ENCODE results near the gene STXBP5.
"Not testable (repeated sequence)": the region's sequence is repeated elsewhere in the genome, so short reads cannot be mapped to it uniquely, and the experiment has no call there.

The STXBP5 gene

DNA sequence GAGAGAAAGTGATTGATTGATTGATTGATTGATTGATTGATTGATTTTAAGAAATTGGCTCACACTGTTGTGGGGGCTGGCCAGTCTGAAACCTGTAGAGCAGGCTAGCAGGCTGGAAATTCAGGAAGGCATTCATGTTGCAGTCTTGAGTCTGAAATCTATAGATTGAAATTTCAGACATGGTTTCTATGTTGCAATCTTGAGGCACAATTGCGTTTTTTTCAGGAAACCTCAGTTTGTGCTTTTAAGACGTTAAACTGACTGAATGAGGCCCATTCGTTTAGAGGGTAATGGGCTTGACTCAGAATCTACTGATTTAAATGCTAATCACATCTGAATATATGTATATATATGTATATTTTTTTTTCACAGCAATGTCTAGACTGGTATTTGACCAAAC, 106.3 kb downstream of the STXBP5 start:
- DNase-seq, result no peak

DNA sequence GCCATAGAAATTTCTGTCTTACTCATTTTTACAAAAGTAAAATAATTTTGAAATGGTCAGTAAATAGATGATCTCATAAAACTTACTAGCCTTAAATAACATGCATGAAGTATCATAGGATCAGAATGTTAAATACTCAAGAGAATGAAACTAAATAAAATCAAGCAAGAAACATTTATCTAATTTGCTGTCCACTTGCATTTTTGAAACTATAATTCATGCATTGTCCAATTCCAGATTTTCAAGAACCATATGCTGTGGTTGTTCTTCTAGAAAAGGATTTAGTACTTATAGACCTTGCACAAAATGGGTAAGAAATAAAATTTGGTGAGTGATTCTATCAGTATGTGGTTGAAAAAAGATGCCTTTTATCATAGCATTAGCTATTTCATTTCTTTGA, 107.0 kb downstream of the STXBP5 start:
- DNase-seq, result no peak

DNA sequence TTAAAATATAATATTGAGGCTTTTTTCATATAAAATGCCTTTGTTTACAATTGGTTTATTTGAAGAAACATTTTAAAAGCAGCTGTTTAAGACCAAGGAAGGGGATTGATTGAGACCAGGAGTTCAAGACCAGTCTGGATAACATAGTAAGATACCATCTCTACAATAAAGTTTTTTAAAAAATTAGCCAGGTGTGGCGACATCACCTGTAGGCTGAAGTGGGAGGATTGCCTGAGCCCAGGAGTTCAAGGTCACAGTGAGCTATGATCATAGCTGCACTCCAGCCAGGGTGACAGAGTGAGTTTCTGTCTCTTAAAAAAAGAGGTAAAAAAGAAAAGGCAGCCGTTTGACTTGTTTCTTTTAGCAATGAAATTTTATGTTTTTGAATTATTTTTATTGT, 117.0 kb downstream of the STXBP5 start:
- DNase-seq, result no peak

DNA sequence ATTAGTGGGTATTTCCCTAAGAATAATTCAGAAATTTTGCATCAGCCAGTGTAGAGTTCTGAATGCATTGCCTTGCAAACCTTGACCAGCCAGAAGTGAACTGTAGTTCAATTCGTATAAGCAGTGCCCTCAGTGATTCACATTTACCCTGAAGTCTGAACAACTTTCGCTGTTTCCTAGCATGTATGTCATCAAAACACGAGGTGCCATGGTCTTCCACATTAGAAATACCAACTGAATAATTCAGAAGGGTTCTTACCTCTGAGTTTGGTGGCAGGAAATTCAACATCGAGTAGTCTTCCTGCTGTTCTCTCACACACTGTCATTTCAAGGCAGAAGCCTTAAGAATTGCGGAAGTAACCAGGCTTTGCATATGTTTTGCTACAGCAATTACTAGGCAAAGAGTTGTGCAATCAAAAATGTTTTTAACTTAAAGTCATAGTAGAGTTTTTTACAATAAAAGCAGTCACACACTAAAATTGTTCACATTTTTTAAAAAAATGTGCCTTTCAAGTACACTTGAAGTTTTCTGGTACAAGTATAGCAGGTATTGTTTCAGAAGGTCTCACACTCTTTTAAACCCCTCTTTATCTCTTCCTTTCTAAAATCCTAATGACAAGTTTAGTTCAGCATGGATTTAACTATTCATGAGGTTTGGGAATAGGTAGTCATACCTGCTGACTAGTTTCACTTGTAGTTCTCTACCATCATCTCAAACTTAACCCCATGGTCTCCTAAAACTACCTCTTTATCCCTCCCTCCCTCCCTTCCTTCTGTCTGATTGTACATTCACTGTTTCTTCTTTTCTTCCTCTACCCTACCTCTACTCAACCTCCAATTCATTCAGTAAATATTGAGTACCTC, 118.3 kb downstream of the STXBP5 start:
- no peak for DNase-seq

DNA sequence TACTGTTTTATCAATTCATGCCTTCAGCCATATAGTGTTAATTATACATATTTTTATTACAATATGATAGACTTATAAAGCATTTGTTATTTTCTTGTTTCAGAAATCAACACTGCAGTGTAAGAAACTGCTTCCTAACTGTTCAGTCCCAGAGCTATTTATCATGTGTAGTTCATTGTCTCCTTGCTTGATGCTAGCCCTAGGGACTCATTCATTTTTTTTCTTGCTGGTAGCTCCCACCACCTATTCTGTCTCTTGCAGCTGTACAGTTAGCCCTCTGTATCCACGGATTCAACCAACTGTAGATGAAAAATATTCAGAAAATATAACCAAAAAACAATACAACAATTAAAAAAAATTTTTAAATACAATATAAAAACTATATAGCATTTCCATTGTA, 121.3 kb downstream of the STXBP5 start:
- DNase-seq, result no peak

DNA sequence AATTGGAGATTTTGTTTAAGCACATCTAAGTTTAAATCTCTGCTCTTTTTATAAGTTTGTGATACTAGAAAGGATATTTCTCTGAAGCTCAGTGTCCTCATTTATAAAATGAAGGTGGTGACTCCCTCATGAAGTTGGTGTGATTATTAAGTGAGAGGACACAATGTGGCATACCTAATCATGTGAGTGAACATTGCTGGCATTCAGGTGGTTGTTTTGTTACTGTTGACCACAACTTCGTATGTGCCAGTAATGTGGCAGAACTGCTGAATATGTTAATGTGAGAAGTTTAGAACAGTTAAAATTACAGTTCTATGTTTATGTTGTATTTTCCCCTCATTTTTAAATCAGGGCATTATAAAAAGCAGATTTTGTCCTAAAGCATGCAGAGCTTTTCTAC, 127.2 kb downstream of the STXBP5 start:
- DNase-seq, result no peak

DNA sequence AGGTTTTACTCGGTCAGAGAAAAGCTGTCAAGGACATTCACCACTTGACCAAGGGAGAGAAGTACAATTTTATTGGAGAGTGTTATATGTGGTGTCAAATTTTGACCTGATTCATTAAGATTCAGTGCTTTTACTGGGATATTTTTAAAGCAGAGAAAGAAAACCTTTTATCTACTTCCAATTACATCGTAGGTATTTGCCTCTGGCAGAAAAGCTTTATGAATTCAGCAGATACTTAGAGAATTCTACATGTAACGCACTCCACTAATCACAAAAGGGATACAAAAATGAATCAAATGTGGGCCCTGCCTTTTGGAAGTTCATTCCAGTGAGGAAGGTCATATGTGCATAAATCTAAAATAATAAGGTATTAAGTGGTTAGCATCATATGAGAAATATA, 133.7 kb downstream of the STXBP5 start:
- no peak for DNase-seq

DNA sequence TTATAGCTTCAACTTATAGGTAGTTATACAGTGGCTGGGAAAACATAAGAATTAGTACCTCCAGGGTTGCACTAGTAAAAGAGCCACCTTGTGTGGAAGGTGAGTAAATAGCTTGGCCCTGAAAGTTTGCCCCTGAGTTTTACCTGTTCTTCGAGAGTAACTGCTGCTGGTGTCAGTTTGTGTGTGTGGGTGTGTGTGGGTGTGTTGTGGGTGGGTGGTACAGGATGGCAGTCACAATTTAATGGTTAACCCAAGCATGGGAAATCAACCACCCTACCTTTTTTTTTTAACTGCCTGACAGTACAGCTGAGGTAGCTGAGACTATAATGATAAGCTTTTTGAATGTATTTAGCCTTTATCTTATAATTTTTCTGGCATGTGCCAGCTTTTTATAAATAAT, 137.3 kb downstream of the STXBP5 start:
- no peak for DNase-seq

DNA sequence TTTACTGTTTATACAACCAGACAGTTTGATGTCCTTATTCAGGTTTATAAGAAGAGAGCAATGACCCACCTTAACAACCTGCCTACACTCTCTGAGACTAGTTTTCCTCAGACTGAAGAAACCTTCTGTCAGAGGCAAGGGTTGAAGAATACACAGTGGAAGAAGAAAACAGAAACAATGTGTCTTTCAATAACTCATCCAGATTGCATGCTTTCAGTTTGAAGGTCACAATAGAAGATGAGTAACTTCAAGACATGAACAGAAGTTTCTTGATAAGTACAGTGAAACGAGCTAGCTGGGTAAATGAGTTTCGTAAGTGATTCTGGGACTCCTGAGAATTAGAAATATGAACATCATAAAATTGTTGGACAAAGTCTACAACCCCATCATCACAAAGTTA, 141.7 kb downstream of the STXBP5 start:
- no peak for DNase-seq

DNA sequence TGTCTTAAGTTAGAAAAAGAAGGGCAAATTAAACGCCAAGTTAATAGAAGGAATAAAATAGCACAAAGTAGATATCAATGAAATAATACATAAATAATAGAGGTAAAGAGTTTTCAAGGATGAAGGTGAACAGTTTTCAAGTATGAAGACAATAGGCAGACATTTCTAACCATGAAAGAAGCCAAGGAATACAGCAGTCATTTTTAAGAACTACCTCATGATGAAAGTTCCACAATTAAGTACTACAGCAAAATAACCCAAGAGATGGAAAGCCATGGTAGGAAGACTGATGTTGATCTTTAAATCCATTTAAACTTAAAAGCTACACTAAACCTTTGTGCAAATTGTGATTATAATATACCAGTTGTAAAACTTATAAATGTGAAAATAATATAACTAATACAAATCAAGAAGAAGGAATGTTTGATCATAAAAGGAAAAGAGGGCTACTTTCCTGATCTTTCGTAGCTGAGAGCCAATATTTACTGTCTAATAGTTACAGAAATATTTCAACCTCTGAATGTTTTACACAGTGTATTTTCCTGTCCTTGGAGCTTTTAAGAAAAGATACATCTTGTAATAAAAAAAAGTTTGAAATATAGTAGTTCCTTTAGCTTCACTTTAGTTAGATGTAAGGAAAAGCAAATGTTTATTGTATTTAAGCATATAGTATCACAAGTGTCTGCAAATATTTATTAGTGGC, 143.1 kb downstream of the STXBP5 start:
- DNase-seq, result no peak

DNA sequence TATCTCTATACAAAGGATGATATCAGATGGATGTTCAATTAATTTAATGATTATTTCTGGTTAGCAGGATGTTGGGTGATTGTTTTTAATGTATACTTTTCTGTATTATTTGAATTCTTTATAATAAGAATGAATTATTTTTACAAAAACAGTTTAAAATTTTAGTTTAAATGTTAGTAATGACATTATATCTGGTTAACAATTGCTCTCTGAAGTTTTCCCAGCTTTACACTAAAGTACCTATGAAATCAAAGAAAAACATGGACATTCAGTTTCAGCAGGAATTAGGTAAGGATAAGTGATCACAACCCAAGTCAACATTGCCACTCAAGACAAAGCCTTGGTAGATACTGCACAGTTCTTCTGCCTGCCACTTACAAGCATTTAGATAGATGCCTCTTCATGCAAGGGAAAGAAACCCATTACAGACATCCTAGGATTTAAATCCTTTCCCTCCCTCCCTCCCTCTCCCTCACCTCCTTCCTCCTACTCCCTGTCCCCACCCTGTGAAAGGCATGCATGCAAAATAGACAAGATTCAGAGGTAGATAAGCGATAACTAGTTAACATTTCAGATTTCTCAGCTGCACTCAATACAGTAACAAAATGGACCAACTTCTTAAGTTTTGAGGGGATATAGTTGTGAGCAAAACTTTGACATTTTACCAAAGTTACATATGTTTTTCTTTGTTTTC, 143.8 kb downstream of the STXBP5 start:
- no peak for DNase-seq

DNA sequence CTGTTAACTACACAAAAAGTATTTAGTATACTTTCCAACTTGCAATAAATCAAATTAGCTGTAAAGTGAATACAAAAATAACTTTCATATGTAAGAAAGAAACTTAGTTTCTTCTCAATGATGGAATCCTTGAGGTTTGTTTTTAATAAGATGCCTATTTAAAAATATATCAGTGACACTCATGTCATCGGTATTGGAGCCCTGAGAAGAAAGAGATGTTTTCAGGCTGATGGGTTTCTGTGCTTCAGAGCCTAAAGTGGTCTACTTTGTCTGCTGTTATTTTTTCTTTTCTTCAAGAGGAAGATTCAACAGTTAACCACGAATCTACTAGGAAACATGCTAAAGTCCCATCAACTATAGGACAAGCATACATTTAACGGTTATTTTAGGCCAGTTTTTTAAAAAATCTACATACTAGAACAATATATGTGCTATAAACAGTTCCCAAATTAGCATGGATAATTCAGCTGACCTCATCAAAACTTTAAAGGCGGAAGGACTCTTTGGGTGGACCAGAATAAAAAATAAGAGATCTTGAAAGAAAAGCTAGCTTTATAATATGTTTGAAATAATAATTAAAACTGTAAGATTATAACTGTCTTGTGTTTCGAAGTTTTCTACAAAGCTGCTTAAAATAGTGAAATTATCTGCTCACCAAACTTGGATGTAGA, 157.2 kb downstream of the STXBP5 start:
- DNase-seq, result no peak

DNA sequence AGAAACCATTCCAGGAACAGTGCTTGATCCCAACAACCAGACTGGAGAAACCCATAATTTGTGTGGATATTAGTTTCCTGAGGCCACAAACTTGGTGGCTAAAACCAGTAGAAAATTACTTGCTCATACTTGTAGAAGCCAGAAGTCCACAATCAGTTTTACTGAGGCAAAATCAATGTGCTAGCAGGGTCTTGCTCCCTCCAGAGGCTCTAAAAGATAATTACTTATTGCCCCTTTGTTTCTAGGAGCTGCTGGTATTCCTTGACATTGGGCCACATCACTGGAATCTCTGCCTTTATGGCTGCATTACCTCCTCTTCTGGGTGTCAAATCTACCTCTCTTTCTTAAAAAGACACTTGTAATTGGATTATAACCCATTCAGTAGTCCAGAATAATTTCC, 162.1 kb downstream of the STXBP5 start:
- no peak for DNase-seq

DNA sequence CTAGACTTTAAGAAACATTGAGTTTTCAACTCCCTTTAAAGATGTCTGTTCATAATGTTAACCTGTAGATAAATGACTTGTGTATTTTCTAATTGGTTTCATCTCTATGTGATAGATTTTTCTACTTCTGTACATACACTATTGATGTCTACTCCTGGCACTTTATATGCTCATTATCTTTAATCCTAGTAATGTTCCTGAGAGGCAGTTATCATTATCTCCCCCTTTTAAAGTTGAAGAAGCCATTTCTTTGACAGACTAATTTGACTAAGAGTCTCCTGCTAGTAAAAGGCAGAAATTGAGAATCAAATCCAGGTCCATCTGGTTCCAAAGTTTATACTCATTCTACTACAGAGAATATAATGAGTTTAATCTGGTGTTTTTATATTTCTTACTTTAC, 167.1 kb downstream of the STXBP5 start:
- DNase-seq, result no peak

DNA sequence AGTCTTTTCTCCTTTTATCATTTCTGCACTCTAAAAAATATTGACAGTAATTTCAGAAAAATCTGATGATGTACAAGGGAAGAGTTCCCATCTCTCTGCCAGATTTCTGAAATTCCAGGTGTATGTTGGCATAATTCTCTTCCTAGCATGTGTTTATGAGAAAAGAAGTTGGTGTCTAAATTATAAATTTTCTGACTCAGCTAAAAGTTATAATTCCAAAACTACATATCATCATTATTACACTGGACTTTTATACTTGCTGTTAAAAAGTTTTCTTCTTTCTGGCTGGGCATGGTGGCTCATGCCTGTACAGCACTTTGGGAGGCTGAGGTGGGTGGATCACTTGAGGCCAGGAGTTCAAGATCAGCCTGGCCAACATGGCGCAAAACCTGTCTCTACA, 168.6 kb downstream of the STXBP5 start:
- DNase-seq, result no peak

DNA sequence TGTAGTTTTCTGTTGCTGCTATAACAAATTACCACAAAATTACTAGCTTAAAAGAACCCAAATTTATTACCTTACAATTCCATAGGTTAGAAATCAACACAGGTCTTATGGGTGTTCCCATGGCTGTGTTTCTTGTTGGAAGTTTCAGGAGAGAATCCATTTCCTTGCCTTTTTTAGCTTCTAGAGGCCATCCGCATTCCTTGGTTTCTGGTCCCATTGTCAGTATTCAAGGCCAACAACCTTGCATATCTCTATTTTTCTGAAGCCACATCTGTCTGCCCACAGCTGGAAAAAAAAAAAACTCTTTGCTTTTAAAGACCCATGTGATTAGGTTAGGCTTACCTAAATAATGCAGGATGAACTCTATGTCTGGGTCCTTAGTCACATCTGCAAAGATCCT, 174.6 kb downstream of the STXBP5 start:
- no peak for DNase-seq

DNA sequence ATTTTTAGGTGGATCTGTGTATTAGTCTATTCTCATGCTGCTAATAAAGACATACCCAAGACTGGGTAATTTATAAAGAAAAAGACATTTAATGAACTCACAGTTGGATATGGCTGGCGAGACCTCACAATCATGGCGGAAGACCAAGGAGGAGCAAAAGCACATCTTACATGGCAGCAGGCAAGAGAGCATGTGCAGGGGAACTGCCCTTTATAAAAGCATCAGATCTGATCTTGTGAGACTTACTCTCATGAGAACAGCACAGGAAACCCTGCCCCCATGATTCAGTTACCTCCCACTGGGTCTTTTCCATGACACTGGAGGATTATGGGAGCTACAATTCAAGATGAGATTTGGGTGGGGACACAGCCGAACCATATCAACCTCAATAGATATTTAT, 176.6 kb downstream of the STXBP5 start:
- not testable (repeated sequence) for DNase-seq

DNA sequence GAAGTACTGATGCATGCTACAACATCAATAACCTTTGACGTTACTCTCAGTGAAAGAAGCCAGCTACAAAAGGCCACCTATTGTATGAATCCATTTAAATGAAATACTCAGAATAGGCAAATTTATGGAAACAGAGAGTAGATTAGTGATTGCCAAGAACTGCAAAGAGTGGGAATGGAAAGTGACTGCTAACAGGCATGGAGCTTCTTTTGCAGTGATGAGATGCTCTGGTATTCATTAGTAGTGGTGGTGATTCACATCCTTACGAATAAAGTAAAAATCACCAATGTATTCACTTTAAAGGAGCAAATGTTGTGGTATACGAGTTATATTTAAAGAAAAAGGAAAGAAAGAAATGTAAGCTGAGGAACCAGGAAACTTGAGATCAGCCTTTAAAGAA, 177.5 kb downstream of the STXBP5 start:
- DNase-seq, result no peak

DNA sequence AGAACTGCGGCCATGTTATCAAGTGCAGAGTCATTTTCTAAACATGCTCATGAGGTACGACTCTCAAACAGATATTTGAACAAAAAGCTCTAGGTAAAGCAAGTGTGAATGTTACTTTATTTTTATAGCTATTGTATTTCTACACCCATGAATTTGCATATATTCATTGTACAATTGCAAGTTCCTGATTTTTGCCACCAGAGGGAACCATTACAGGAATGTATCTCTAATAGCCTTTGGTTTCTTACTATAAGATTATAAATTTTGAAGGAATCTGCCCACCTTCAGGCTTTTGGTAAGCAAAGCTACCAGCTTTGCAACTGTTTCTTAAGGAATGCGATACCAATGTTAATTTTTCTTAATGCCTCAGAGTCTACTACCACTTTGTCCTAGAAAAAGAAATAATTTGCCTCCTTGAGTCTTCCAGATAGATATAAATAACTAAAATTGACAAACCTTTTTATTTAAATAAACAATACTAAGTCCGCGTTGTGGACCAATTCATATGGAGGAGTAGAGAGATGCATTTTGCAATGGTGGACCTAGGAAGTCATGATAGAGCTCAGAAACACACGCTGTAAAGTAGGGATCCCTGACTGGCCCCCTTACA, 178.8 kb downstream of the STXBP5 start:
- no peak for DNase-seq

DNA sequence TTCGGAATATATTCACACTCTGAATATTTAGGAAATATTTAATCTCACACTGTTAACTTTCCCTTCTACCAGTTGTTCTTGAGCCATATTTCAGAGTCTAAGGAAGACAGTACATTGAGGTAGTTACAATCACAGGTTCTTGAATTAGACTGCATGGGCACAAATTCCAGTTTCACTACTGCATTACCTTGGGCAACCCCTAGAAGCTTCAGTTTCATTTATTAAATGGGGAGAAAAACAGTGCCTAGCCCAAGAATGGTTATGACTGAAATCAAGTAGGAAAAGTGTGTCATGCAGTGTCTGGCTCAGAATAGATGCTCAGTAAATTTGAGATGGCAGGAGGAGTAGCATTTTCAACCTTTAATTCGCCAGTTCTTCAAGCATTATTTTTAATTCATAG, 179.8 kb downstream of the STXBP5 start:
- no peak for DNase-seq

DNA sequence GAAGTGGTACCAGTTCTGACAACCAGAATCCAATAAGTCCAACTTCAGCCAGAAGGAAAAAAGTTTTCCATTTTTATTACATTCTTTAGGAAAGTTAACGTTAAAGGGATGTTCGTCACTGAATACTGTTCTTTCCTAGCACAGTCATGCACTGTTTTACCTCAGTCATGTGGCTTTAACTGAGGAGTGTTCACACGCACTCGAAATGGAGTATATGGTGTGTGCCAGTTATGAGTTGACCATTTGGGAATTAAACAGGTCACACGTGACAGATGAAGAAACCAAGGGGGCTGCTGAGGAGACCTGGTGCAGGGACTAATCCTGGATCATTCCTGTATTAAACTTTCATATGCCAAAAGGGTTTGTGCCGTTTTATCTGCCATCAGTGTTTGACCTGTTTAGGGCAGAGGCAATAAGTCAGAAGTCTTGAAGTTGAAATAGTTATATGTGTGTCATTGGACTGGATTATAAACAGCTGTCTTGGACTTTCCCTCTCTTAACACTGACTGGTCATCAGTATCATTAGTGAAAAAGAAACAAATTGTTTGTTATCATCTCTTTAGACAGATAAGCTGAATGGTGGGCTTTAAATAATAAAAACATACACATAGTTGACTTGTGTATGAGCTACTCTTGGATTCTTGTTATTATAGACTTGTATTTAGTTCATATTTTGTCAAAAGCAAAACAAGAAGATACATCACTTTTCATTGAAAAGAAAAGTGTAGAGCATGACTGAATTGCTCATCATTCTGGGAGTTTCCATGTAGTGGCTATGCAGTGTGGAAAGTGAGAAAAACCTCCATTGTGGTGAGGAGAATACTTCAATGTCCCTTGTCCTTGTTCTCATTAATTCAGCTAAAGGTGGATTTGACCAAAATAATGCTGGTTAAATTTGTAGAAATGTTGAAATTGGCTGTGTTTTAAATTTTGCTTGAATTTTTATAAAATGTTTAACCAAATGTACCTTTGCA, 180.8 kb downstream of the STXBP5 start:
- no peak for DNase-seq

DNA sequence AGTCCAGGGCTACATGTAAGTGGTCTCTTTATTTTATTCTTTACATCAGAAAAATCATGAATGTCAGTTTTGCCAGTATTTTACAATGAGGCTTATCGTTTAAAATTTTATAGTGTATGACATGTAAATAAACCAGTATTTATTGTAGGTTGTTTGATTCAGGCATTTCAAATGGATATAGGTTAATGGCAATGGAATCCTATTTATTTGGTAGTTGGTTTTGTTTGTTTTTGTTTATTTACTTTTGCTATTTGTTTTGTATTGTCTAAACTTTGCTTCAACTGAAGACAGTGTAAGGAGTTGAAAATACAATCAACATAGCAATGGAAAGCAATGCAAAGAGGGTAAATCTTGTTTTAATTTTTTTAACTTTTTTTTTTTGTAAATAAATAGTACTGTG, 185.2 kb downstream of the STXBP5 start:
- no peak for DNase-seq

All from activated CD4-positive, alpha-beta T cell treated with anti-CD3 and anti-CD28 coated beads, Interleukin-2, amount 50 U/mL, for 1 hour (primary cell).